HG02763 (cell line): ENCODE data around the gene XPNPEP1.

Experiments used
- ATAC-seq: cut with Tn5 transposase; IDR thresholded peaks from one replicate; pipeline ENCODE4 v1.9.1; 2021; ENCODE audit warnings: mild to moderate bottlenecking, moderate library complexity; ENCODE audit not compliant: unreplicated experiment

XPNPEP1 gene

GRCh38 chr10:109820620-109821405 lies 102.5 kb downstream of the XPNPEP1 start:
- ATAC-seq: no peak

- ATAC-seq: no peak
Measured at GRCh38 chr10:109819807-109820206, 103.5 kb downstream of the XPNPEP1 start.
